Neural cell (in vitro differentiated cells): ENCODE measurements around the gene SALL3. TPM values are rescaled to one million over a fixed set of nuclear protein-coding genes. Genes with fewer than 3 reads are reported as not detected.

Experiments used
- H2AFZ ChIP-seq: fragments of 200-600, 300-800 bp; sonication (generic), shearing (Covaris generic); 2 replicates; pipeline ENCODE4 v1.6.0; 2014; ENCODE audit warnings: low read depth, mild to moderate bottlenecking, antibody characterized with exemption, low read length, moderate library complexity
- H3F3A ChIP-seq: fragments of 200-600 bp; shearing (Covaris generic); 2 replicates; pipeline ENCODE4 v1.6.1; 2016; ENCODE audit warnings: mild to moderate bottlenecking, moderate library complexity, mixed read lengths, antibody characterized with exemption, low read length; ENCODE audit not compliant: insufficient read depth, poor library complexity, severe bottlenecking
- H3K27ac ChIP-seq: fragments of 200-600, 300-800 bp; sonication (generic), shearing (Covaris generic); 2 replicates; pipeline ENCODE4 v1.5.1; 2014; ENCODE audit warnings: mild to moderate bottlenecking, low read length, moderate library complexity
- H3K27me3 ChIP-seq: fragments of 300-800, 200-600 bp; sonication (generic), shearing (Covaris generic); 2 replicates; pipeline ENCODE4 v1.6.0; 2014; ENCODE audit warnings: mild to moderate bottlenecking, low read depth, low read length, moderate library complexity; ENCODE audit not compliant: insufficient read depth
- H3K36me3 ChIP-seq: fragments of 300-800, 200-600 bp; sonication (generic), shearing (Covaris generic); 2 replicates; pipeline ENCODE4 v1.5.1; 2014; ENCODE audit warnings: mild to moderate bottlenecking, antibody characterized with exemption, low read length, moderate library complexity; ENCODE audit not compliant: insufficient read depth
- H3K4me2 ChIP-seq: fragments of 300-800, 200-600 bp; sonication (generic), shearing (Covaris generic); 2 replicates; pipeline ENCODE4 v1.6.0; 2014; ENCODE audit warnings: mild to moderate bottlenecking, low read length
- H3K4me3 ChIP-seq: fragments of 300-800, 200-600 bp; sonication (generic), shearing (Covaris generic); 2 replicates; pipeline ENCODE4 v1.5.1; 2014; ENCODE audit warnings: mild to moderate bottlenecking, low read length, moderate library complexity
- H3K79me2 ChIP-seq: fragments of 200-600 bp; shearing (Covaris generic); replicated peaks from 2 replicates; pipeline ENCODE4 v1.6.0; 2014; ENCODE audit warnings: mild to moderate bottlenecking, low read length, moderate library complexity; ENCODE audit not compliant: insufficient read depth
- H3K9ac ChIP-seq: fragments of 300-800, 200-600 bp; sonication (generic), shearing (Covaris generic); 2 replicates; pipeline ENCODE4 v1.6.1; 2016; ENCODE audit warnings: mild to moderate bottlenecking, low read length, mixed read lengths
- H3K9me2 ChIP-seq: fragments of 200-600 bp; shearing (Covaris generic); 2 replicates; pipeline ENCODE4 v1.6.1; 2016; ENCODE audit warnings: mild to moderate bottlenecking, low read length, mixed read lengths; ENCODE audit not compliant: insufficient read depth
- H3K9me3 ChIP-seq: fragments of 200-600, 300-800 bp; sonication (generic), shearing (Covaris generic); 2 replicates; pipeline ENCODE4 v1.6.1; 2016; ENCODE audit warnings: mild to moderate bottlenecking, mixed run types, low read length, moderate library complexity, mixed read lengths
- H4K20me1 ChIP-seq: fragments of 200-600 bp; shearing (Covaris generic); 2 replicates; pipeline ENCODE4 v1.6.1; 2016; ENCODE audit warnings: mild to moderate bottlenecking, mixed run types; ENCODE audit not compliant: insufficient read depth
- EP300 ChIP-seq: fragments of 450-650 bp; conservative IDR thresholded peaks from 2 replicates; pipeline ENCODE4 v1.6.1; 2014; ENCODE audit warnings: antibody characterized with exemption, mild to moderate bottlenecking, moderate library complexity; ENCODE audit not compliant: poor library complexity, severe bottlenecking
- EZH2 ChIP-seq: fragments of 200-600, 300-800 bp; shearing (Covaris generic), sonication (generic); IDR thresholded peaks from 2 replicates; pipeline ENCODE4 v1.6.1; 2014; ENCODE audit warnings: antibody characterized with exemption, low read length, borderline replicate concordance, mild to moderate bottlenecking; ENCODE audit not compliant: insufficient read depth, poor library complexity, severe bottlenecking
- MXI1 ChIP-seq: fragments of 450-650 bp; conservative IDR thresholded peaks from 2 replicates; pipeline ENCODE4 v1.6.1; 2014; ENCODE audit warnings: antibody characterized with exemption, mild to moderate bottlenecking; ENCODE audit not compliant: poor library complexity, severe bottlenecking
- POLR2AphosphoS5 ChIP-seq: IDR thresholded peaks from 2 replicates; pipeline ENCODE4 v1.6.1; 2012
- RAD21 ChIP-seq: fragments of 450-650 bp; conservative IDR thresholded peaks from 2 replicates; pipeline ENCODE4 v1.6.1; 2014; ENCODE audit warnings: antibody characterized with exemption, mild to moderate bottlenecking, moderate library complexity
- SMC3 ChIP-seq: fragments of 450-650 bp; conservative IDR thresholded peaks from 2 replicates; pipeline ENCODE4 v1.6.1; 2014; ENCODE audit warnings: antibody characterized with exemption, mild to moderate bottlenecking, moderate library complexity; ENCODE audit not compliant: poor library complexity
- TAF1 ChIP-seq: IDR thresholded peaks from 2 replicates; pipeline ENCODE4 v1.6.1; 2012; ENCODE audit warnings: low read depth
- polyA plus RNA-seq: library from polyadenylated mRNA; depleted of rRNA; stranded (reverse); fragments of >200 nt; gene quantifications from 2 replicates; pipeline ENCODE4 v1.2.3, GENCODE V29; 2014
- TF ChIP-seq, protein P1 (sequence below): fragments of 450-650 bp; IDR thresholded peaks from 2 replicates; pipeline ENCODE4 v1.5.1; 2014; ENCODE audit warnings: antibody characterized with exemption, mild to moderate bottlenecking, moderate library complexity; ENCODE audit not compliant: poor library complexity, severe bottlenecking
- TF ChIP-seq, protein P2 (sequence below): IDR thresholded peaks from 2 replicates; pipeline ENCODE4 v1.6.1; 2012; ENCODE audit warnings: borderline replicate concordance

The SALL3 gene
- polyA plus RNA-seq, 1 donor from 2014 or later: 0.16 TPM

DNA sequence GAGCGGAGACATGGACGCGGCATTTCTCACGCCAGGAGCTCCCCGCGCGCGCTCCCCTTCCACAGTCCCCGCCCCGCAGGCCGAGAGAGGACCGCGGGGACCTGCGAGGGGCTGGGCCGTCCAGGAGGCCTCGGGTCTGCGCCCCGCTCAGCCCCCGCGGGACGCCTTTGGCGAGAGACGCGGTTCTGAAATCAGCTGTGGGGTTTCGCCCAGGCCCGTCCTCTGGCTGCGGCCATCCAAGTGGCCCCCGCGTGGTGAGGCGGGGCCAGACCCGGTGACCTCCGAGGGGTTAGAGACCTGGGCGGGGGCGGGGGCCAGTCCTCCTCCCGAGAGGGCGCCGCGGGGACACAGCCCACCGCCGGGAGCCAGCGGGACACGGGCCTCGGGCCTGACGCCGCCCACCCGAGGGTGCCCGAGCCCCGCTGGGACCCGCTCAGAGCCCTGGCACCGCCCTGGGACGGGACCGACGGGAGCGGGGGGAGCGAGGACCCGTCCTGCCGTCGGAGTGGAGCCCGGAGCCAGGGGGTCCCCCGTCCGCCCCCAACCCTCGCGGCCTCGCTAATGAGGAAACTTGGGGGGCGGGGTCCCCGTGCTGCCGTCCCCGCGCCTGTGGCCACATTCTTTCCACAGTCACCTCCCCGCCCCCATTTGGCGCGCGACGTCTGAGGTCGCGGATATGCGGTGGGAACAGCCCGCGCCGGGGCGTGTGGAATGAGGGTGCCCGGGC is 6.1 kb upstream of the SALL3 start:
- Histone ChIP-seq H3K9me2 (no peaks in the 10 kb centered on the region), H3K9ac (no peak overlapping the region), H3K4me3 (peak overlapping the region; percentile 63)

DNA sequence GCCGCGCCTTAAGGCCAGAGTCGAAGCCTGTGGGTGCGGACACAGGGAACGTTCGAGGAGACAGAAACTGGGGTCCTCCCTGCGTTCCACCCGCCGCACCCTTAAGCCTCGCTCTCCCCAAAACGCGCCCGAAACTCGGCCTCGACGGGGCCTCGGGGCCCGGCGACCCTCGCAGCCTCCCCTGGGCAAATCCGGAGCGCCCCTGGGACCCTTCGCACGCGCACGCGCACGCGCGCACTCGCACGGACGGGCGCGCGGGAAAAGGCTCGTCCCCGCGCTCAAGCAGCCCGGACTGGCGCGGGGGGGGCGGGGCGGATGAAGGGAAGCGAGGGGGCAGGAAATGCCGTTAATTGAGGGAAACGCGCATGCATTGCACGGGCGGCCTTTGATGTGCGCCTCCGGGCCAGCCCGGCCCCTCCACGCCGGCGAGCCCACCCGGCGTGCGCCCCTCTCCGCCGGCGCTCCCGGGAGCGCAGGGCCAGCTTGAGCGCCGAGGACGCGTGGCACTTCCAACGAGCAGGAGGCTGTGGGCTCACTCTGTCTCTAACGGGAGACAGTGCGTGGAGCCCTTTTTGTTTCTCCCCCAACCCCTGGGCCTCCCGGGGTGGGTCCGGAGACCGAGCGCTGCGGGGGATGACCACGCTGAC is 5.4 kb upstream of the SALL3 start:
- Histone ChIP-seq H2AFZ (no peak overlapping the region), H3K4me2 (no peak overlapping the region), H3K36me3 (no peaks in the 10 kb centered on the region), H3K27me3 (peaks cover 79% of the 10 kb centered on the region), H3K27ac (no peak overlapping the region), H3K4me3 (peak overlapping the region; percentile 63), H3F3A (peaks cover 6% of the 10 kb centered on the region), H4K20me1 (no peaks in the 10 kb centered on the region), H3K9me2 (no peaks in the 10 kb centered on the region), H3K79me2 (no peaks in the 10 kb centered on the region), H3K9ac (no peak overlapping the region), H3K9me3 (no peaks in the 10 kb centered on the region)
- no peak for TF ChIP-seq SMC3
- no peak for TF ChIP-seq RAD21
- TF ChIP-seq EP300: no peak
- TF ChIP-seq, protein P1, sequence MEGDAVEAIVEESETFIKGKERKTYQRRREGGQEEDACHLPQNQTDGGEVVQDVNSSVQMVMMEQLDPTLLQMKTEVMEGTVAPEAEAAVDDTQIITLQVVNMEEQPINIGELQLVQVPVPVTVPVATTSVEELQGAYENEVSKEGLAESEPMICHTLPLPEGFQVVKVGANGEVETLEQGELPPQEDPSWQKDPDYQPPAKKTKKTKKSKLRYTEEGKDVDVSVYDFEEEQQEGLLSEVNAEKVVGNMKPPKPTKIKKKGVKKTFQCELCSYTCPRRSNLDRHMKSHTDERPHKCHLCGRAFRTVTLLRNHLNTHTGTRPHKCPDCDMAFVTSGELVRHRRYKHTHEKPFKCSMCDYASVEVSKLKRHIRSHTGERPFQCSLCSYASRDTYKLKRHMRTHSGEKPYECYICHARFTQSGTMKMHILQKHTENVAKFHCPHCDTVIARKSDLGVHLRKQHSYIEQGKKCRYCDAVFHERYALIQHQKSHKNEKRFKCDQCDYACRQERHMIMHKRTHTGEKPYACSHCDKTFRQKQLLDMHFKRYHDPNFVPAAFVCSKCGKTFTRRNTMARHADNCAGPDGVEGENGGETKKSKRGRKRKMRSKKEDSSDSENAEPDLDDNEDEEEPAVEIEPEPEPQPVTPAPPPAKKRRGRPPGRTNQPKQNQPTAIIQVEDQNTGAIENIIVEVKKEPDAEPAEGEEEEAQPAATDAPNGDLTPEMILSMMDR: no peak
- TF ChIP-seq EZH2: peak; percentile 83
- TF ChIP-seq, protein P2, sequence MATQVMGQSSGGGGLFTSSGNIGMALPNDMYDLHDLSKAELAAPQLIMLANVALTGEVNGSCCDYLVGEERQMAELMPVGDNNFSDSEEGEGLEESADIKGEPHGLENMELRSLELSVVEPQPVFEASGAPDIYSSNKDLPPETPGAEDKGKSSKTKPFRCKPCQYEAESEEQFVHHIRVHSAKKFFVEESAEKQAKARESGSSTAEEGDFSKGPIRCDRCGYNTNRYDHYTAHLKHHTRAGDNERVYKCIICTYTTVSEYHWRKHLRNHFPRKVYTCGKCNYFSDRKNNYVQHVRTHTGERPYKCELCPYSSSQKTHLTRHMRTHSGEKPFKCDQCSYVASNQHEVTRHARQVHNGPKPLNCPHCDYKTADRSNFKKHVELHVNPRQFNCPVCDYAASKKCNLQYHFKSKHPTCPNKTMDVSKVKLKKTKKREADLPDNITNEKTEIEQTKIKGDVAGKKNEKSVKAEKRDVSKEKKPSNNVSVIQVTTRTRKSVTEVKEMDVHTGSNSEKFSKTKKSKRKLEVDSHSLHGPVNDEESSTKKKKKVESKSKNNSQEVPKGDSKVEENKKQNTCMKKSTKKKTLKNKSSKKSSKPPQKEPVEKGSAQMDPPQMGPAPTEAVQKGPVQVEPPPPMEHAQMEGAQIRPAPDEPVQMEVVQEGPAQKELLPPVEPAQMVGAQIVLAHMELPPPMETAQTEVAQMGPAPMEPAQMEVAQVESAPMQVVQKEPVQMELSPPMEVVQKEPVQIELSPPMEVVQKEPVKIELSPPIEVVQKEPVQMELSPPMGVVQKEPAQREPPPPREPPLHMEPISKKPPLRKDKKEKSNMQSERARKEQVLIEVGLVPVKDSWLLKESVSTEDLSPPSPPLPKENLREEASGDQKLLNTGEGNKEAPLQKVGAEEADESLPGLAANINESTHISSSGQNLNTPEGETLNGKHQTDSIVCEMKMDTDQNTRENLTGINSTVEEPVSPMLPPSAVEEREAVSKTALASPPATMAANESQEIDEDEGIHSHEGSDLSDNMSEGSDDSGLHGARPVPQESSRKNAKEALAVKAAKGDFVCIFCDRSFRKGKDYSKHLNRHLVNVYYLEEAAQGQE: no peak
- no peak for TF ChIP-seq TAF1
- peak; percentile 19 for TF ChIP-seq POLR2AphosphoS5
- no peak for TF ChIP-seq MXI1

More for the DNA sequence above, 6.1 kb upstream of the SALL3 start:
- peaks cover 6% of the 10 kb centered on the region for H3F3A ChIP-seq
- H3K36me3 ChIP-seq: no peaks in the 10 kb centered on the region
- no peaks in the 10 kb centered on the region for H3K79me2 ChIP-seq
- no peak overlapping the region for H3K27ac ChIP-seq
- no peaks in the 10 kb centered on the region for H3K9me3 ChIP-seq
- no peak overlapping the region for H2AFZ ChIP-seq
- H3K4me2 ChIP-seq: no peak overlapping the region
- TF ChIP-seq EZH2 (no peak), POLR2AphosphoS5 (no peak), SMC3 (no peak), MXI1 (no peak), EP300 (no peak), TAF1 (no peak), RAD21 (no peak)
- TF ChIP-seq, protein P2: no peak
- no peaks in the 10 kb centered on the region for H4K20me1 ChIP-seq
- H3K27me3 ChIP-seq: peaks cover 73% of the 10 kb centered on the region
